Measurements from ENCODE around the gene DCC. TPM values are rescaled to one million over a fixed set of nuclear protein-coding genes. Genes with fewer than 3 reads are reported as not detected.

The DCC gene
- polyA plus RNA-seq, 1 of the 3 experiments (the other 2 are of a cell fraction), result 0.20 TPM

DNA sequence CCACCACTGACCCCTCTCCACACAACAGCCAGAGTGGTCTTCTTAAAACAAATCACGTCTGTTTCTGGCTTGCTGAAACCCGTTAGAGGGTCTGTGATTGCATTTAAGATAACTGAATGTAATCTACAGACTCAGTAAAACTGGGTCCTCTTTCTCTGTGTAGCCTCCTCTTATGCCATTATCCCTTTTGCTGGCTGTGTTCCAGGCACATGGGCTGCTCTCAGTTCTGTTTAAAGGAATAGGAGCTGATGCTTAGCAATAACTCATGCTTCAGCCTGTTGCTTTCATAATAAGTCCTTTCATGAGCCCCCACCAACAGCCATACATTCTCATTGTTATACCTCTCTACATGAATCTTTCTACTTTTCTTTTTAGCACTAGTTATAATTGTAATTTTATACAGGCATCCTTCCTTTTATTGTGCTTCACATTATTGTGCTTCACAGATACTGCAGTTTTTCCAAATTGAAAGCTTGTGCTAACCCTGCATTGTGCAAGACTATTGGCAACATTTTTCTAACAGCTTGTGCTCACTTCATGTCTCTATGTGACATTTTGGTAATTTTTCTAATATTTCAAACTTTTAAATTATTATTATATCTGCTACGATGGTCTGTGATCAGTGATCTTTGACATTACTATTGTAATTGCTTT is 1101.9 kb downstream of the DCC start:
- no peaks in the 10 kb centered on the region for H3K9me2 ChIP-seq
- POLR2A ChIA-PET, result no interaction called here

GRCh38 chr18:53442415-53442783 is 1102.4 kb downstream of the DCC start:
- Histone ChIP-seq H3K9ac (no peak overlapping the region), H3K36me3 (replicated peaks in 1 of 2; ENCODE audit: control insufficient read depth in 1 of 2, insufficient read depth in 2 of 2, low read length in 1 of 2) (no peaks in the 10 kb centered on the region), H3K4me1 (ENCODE audit: control insufficient read depth in 1 of 2, insufficient read depth in 2 of 2, low read depth in 1 of 2, low read length in 1 of 2) (no peaks in the 10 kb centered on the region), H3K9me3 (no peaks in the 10 kb centered on the region), H3K27me3 (ENCODE audit: insufficient read depth) (no peaks in the 10 kb centered on the region), H4K20me1 (ENCODE audit: insufficient read depth) (no peaks in the 10 kb centered on the region), H2AFZ (ENCODE audit: low read depth) (no peak overlapping the region), H3K4me3 (ENCODE audit: low read depth in 2 of 2, low read length in 1 of 2) (no peak overlapping the region), H3K27ac (ENCODE audit: low read depth in 2 of 2, low read length in 1 of 2) (no peak overlapping the region), H3K4me2 (no peak overlapping the region), H3K79me2 (ENCODE audit: insufficient read depth) (no peaks in the 10 kb centered on the region), H3K9me2 (no peaks in the 10 kb centered on the region), H3F3A (replicated peaks; ENCODE audit: insufficient read depth) (no peaks in the 10 kb centered on the region)
- WGBS (ENCODE audit: low lambda C conversion rate), result 24% methylated on average over 3 of the region's 3 CpGs
- CTCF ChIA-PET, result interaction anchor here (0.9 to 1.1 kb wide), 3 partner anchors 9 to 18 kb away, joined by 3 to 4 read pairs (median 3); no protein-coding TSS in a partner anchor
- DNase-seq, result no peak
- TF ChIP-seq CHD2 (IDR thresholded peaks at IDR 0.05; ENCODE audit: low read length, partially characterized antibody) (no peak), USF1 (IDR thresholded peaks at IDR 0.05; ENCODE audit: borderline replicate concordance, low read depth) (no peak), TEAD4 (IDR thresholded peaks at IDR 0.05; ENCODE audit: borderline replicate concordance, insufficient read depth) (no peak), SMC3 (IDR thresholded peaks at IDR 0.05; ENCODE audit: low read depth, low read length) (no peak), ELF1 (IDR thresholded peaks at IDR 0.05) (no peak)
- POLR2A ChIA-PET, result no interaction called here

More for the DNA sequence above, 1101.9 kb downstream of the DCC start:
- Histone ChIP-seq H3K27ac (ENCODE audit: low read depth in 2 of 2, low read length in 1 of 2) (no peak overlapping the region), H3K36me3 (replicated peaks in 1 of 2; ENCODE audit: control insufficient read depth in 1 of 2, insufficient read depth in 2 of 2, low read length in 1 of 2) (no peaks in the 10 kb centered on the region), H3K27me3 (ENCODE audit: insufficient read depth) (no peaks in the 10 kb centered on the region), H2AFZ (ENCODE audit: low read depth) (no peak overlapping the region), H3K9ac (no peak overlapping the region), H3K4me1 (ENCODE audit: control insufficient read depth in 1 of 2, insufficient read depth in 2 of 2, low read depth in 1 of 2, low read length in 1 of 2) (no peaks in the 10 kb centered on the region), H3K79me2 (ENCODE audit: insufficient read depth) (no peaks in the 10 kb centered on the region), H3F3A (replicated peaks; ENCODE audit: insufficient read depth) (no peaks in the 10 kb centered on the region), H3K4me3 (ENCODE audit: low read depth in 2 of 2, low read length in 1 of 2) (no peak overlapping the region), H4K20me1 (ENCODE audit: insufficient read depth) (no peaks in the 10 kb centered on the region), H3K9me3 (no peaks in the 10 kb centered on the region), H3K4me2 (no peak overlapping the region)
- TF ChIP-seq USF1 (IDR thresholded peaks at IDR 0.05; ENCODE audit: borderline replicate concordance, low read depth) (no peak), SIN3A (IDR thresholded peaks at IDR 0.05; ENCODE audit: borderline replicate concordance, low read depth, low read length) (no peak), MXI1 (IDR thresholded peaks at IDR 0.05; ENCODE audit: low read depth, low read length) (no peak), NRF1 (IDR thresholded peaks at IDR 0.05; ENCODE audit: low read depth, low read length) (no peak), FOSL2 (IDR thresholded peaks at IDR 0.05; ENCODE audit: borderline replicate concordance, low read depth) (no peak)
- TF ChIP-seq, protein P1, sequence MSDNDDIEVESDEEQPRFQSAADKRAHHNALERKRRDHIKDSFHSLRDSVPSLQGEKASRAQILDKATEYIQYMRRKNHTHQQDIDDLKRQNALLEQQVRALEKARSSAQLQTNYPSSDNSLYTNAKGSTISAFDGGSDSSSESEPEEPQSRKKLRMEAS (IDR thresholded peaks at IDR 0.05; ENCODE audit: low read depth), result no peak
- peak; percentile 15 for DNase-seq
- WGBS (ENCODE audit: low lambda C conversion rate), result 3% methylated on average over 3 of the region's 3 CpGs
- CTCF ChIA-PET, result interaction anchor here (0.9 to 1.2 kb wide), 4 partner anchors 14 to 686 kb away, joined by 3 to 4 read pairs (median 3); no protein-coding TSS in a partner anchor
